HepG2 (cell line): Measurements from ENCODE around the gene ARMH4. TPM values are rescaled to one million over a fixed set of nuclear protein-coding genes. Genes with fewer than 3 reads are reported as not detected.

ENCODE experiments used
- ARID4A ChIP-seq: sonication (generic); formaldehyde crosslinking; IDR thresholded peaks from 2 replicates; pipeline ENCODE4 v1.5.0; 2020; ENCODE audit warnings: mild to moderate bottlenecking, missing genetic modification reagents, borderline replicate concordance
- BHLHE40 ChIP-seq: IDR thresholded peaks from 2 replicates; pipeline ENCODE4 v1.6.1; 2011; ENCODE audit warnings: low read length, improper control_type of control experiment
- CBFB ChIP-seq: sonication (generic); formaldehyde crosslinking; IDR thresholded peaks from 2 replicates; pipeline ENCODE4 v1.4.0; 2020; ENCODE audit warnings: missing genetic modification reagents
- GATAD1 ChIP-seq: IDR thresholded peaks from 2 replicates; pipeline ENCODE4 v1.6.1; 2016; ENCODE audit warnings: missing genetic modification reagents, missing compliant biosample characterization
- GFI1 ChIP-seq: sonication (generic); formaldehyde crosslinking; IDR thresholded peaks from 2 replicates; pipeline ENCODE4 v1.5.0; 2020; ENCODE audit warnings: missing genetic modification reagents, mild to moderate bottlenecking, borderline replicate concordance
- HNF1A ChIP-seq, 2 experiments: sonication (generic) in 1 of 2; formaldehyde crosslinking in 1 of 2; IDR thresholded peaks; 2 replicates each; pipeline versions ENCODE4 v1.4.0 to v1.6.1; 2016 to 2020; ENCODE audit warnings: borderline replicate concordance in 1 of 2, low read depth in 1 of 2, mild to moderate bottlenecking in 1 of 2, missing genetic modification reagents in 1 of 2
- MLXIP ChIP-seq: sonication (generic); formaldehyde crosslinking; IDR thresholded peaks from 2 replicates; pipeline ENCODE4 v1.9.0; 2021; ENCODE audit warnings: missing genetic modification reagents, borderline replicate concordance
- NCOA1 ChIP-seq: sonication (generic); formaldehyde crosslinking; IDR thresholded peaks from 2 replicates; pipeline ENCODE4 v1.9.0; 2021; ENCODE audit warnings: missing genetic modification reagents
- ONECUT2 ChIP-seq: sonication (generic); formaldehyde crosslinking; IDR thresholded peaks from 2 replicates; pipeline ENCODE4 v1.4.0; 2020; ENCODE audit warnings: missing genetic modification reagents
- SRSF4 ChIP-seq: fragments of 200-400 bp; formaldehyde crosslinking; IDR thresholded peaks from one replicate; pipeline ENCODE4 v1.6.1; 2018; ENCODE audit warnings: mild to moderate bottlenecking, low read depth, low read length, moderate library complexity; ENCODE audit not compliant: poor library complexity, severe bottlenecking
- TBX3 ChIP-seq: fragments of 450-650 bp; IDR thresholded peaks from 2 replicates; pipeline ENCODE4 v1.6.1; 2017; ENCODE audit warnings: antibody characterized with exemption, mild to moderate bottlenecking, inconsistent platforms, borderline replicate concordance
- ZC3H4 ChIP-seq: sonication (generic); formaldehyde crosslinking; IDR thresholded peaks from 2 replicates; pipeline ENCODE4 v1.4.0; 2020; ENCODE audit warnings: missing genetic modification reagents, borderline replicate concordance
- ZNF263 ChIP-seq: sonication (generic); formaldehyde crosslinking; IDR thresholded peaks from 2 replicates; pipeline ENCODE4 v1.4.0; 2020; ENCODE audit warnings: missing genetic modification reagents
- ZNF274 ChIP-seq: sonication (generic); formaldehyde crosslinking; IDR thresholded peaks from 2 replicates; pipeline ENCODE4 v1.5.1; 2020; ENCODE audit warnings: mild to moderate bottlenecking, missing genetic modification reagents
- ZNF326 ChIP-seq: sonication (generic); formaldehyde crosslinking; IDR thresholded peaks from 2 replicates; pipeline ENCODE4 v1.4.0; 2020; ENCODE audit warnings: missing genetic modification reagents, borderline replicate concordance
- ZNF343 ChIP-seq: sonication (generic); formaldehyde crosslinking; IDR thresholded peaks from 2 replicates; pipeline ENCODE4 v1.4.0; 2020; ENCODE audit warnings: mild to moderate bottlenecking, missing genetic modification reagents
- ZNF460 ChIP-seq: sonication (generic); formaldehyde crosslinking; IDR thresholded peaks from 2 replicates; pipeline ENCODE4 v1.5.1; 2020; ENCODE audit warnings: missing genetic modification reagents, mild to moderate bottlenecking, borderline replicate concordance
- ZNF891 ChIP-seq: sonication (generic); formaldehyde crosslinking; IDR thresholded peaks from 2 replicates; pipeline ENCODE4 v1.5.0; 2020; ENCODE audit warnings: mild to moderate bottlenecking, missing genetic modification reagents
- polyA plus RNA-seq, 8 experiments: library from polyadenylated mRNA; depleted of rRNA in 3 of 8; stranded (reverse) in 7 of 8; unstranded in 1 of 8; fragments of >200 nt; fragmentation: Illumina TruSeq in 4 of 8; extraction: Trizol in 4 of 8; gene quantifications; 2 replicates each; pipeline versions ENCODE4 v1.2.1 to v1.2.3, GENCODE V29; 2011 to 2016; ENCODE audit warnings: low read depth in 4 of 8, missing spikeins in 1 of 8, mixed read lengths in 1 of 8; ENCODE audit not compliant: insufficient read depth in 1 of 8
- total RNA-seq, 5 experiments: library from RNA; depleted of rRNA; stranded (reverse); fragments of >200 nt; fragmentation: Illumina TruSeq; extraction: Trizol; gene quantifications; 2 replicates each; pipeline ENCODE4 v1.2.3, GENCODE V29; 2016; ENCODE audit warnings: low read depth in 1 of 5

ARMH4 gene
- total and polyA plus RNA-seq, 2 of the 13 experiments (the other 11 are each of a cell fraction or from before 2014, with no cell fraction given), result 0.02 to 0.18 TPM

- TF ChIP-seq ARID4A (CRISPR knock-in tag), result peak; percentile 36; the same call in 1 of the 2 replicates
- TF ChIP-seq CBFB (CRISPR knock-in tag), result no peak
- TF ChIP-seq MLXIP, result no peak
- TF ChIP-seq HNF1A (IDR thresholded peaks at IDR 0.05; ENCODE audit: low read depth), result no peak
- TF ChIP-seq HNF1A (CRISPR knock-in tag; IDR thresholded peaks at IDR 0.05; ENCODE audit: borderline replicate concordance), result no peak
- no peak for TF ChIP-seq ONECUT2 (CRISPR knock-in tag)
- TF ChIP-seq GATAD1 (CRISPR knock-in tag), result no peak
- TF ChIP-seq TBX3, result no peak
- no peak for TF ChIP-seq SRSF4
- TF ChIP-seq ZNF326 (CRISPR knock-in tag), result no peak
- no peak for TF ChIP-seq ZNF343 (CRISPR knock-in tag)
- TF ChIP-seq ZC3H4, result no peak
- no peak for TF ChIP-seq GFI1 (CRISPR knock-in tag)
- no peak for TF ChIP-seq ZNF460 (CRISPR knock-in tag)
- no peak for TF ChIP-seq ZNF274
- TF ChIP-seq BHLHE40, result no peak
- no peak for TF ChIP-seq ZNF263 (CRISPR knock-in tag)
- no peak for TF ChIP-seq NCOA1 (CRISPR knock-in tag)
- no peak for TF ChIP-seq ZNF891
These were observed 19.1 kb upstream of the ARMH4 start (continued) for GRCh38 chr14:58171090-58171489.
